Left lobe of liver (tissue), 2 donors: ENCODE measurements around the gene MBD3L2B. TPM values are rescaled to one million over a fixed set of nuclear protein-coding genes. Genes with fewer than 3 reads are reported as not detected.
"Not testable (repeated sequence)": the region's sequence is repeated elsewhere in the genome, so short reads cannot be mapped to it uniquely, and the experiment has no call there.

Experiments used
- ATAC-seq: fragments of 200-7000 bp; cut with Tn5 transposase; one replicate; pipeline ENCODE4 v1.9.1; 2020; ENCODE audit warnings: mild to moderate bottlenecking, moderate library complexity
- DNase-seq: peaks from one replicate; pipeline ENCODE4 v3.0.0-alpha.2; 2020; ENCODE audit warnings: low spot score
- total RNA-seq: library from RNA; stranded (reverse); gene quantifications from one replicate; pipeline ENCODE4 v1.2.1, GENCODE V29; 2021
- donor health status: DM: no; HTN: no; CAD: no; lungs with moderate emphysema.
- donor health status: DM: no; HTN: yes; CAD: no.

MBD3L2B gene
- total RNA-seq: not detected

DNA sequence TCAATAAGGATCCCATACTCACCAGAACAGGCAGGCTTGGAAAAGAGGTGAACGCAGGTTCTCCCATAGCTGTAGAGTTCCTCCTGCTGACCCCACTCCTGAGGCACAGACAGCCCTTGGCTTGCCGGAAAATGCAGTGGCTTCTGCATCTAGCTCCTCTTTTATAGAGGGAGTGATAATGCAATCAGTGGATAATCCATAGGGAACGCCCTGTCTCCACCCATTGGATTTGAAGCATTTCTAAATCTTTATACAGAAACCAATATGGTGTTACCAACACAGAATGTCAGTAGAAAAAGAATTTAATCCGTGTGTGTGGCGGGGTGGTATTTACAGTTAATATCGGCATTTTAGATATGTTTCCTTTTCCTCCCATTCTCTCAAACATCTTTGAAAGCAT, at the start of gene MBD3L2B:
Gene MBD3L2B, minus strand, starts transcription at position 101 of the 400 bp plus-strand sequence. Its CDS starts 34 bp downstream, at position 67.
- not testable (repeated sequence) for ATAC-seq, DNase-seq

DNA sequence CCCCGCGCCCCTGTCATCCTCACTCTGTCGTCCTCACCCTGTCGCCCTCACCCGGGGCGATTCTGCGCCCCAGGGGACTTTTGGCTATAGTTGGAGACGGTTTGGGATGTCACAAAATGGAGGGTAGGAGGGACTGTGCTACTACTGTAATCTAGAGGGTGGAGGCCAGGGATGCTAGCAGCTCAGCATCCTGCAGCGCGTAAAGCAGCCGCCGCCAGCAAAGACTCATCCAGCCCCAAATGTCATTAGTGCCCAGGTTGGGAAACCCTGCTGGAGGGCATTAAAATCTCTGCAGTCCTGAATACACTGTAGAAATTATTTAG, 48.6 kb upstream of the MBD3L2B start:
- ATAC-seq: no peak
- DNase-seq: no peak

DNA sequence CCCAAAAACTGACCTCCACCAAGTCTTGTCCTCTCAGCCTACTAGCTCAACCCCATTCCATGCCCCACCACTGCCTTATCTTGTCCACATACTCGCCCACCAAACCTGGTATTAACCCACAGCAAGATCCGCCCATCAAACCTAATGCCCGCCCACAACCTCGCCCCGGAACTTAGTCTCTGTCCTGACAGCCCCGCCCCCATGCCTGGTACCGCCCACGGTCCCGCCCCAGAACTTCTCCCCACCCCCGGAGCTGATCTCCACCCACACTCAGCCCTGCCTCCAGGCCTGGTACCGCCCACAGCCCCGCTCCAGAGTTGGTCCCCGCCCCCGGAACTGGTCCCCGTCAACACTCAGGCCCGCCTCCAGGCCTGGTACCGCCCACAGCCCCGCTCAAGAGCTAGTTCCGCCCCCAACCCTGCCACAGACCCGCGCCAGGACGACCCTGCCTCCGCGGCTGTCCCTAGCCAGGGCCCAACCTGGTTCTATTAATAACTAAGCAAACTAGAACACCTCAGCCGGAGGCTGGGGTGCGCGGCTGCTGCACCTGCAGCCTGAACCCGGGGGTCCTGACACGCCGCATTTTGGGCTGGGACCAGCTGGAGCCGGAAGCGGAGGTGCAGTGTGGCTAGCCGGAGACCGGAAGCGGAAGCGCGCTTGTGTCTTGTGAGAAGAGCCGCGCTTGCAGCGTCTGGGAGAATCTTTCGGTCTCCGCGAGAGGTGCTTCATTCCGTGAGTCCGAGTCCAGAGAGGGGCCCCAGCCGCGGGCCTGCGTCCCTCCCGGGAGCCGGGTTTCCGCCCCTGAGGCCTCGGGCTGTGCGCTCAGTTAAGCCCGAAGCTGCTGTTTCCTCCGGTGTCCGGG, 48.0 kb upstream of the MBD3L2B start, which contains the start of gene ZNF557:
Gene ZNF557, plus strand, starts transcription at position 662 of the 862 bp plus-strand sequence. CDS start 5,372 bp downstream, outside the sequence.
- DNase-seq (peak; percentile 99), ATAC-seq (peak; percentile 98)

DNA sequence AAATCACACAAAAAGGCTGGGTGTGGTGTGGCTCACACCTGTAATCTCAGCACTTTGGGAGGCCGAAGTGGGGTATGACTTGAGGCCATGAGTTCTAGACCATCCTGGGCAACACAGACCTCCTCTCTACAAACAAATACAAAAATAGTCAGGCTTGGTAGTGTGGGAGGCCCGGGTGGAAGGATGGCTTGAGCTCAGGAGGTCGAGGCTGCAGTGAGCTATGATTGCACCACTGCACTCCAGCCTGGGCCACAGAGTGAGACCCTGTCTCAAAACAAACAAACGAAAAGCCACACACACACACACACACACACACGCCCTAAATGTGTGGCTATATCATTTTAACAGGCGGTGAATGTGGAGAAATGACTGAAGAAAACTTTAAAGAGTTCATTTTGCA, 47.4 kb upstream of the MBD3L2B start:
- DNase-seq (no peak), ATAC-seq (no peak)

GRCh38 chr19:7067716-7068115, 46.5 kb upstream of the MBD3L2B start:
- DNase-seq (no peak), ATAC-seq (no peak)

DNA sequence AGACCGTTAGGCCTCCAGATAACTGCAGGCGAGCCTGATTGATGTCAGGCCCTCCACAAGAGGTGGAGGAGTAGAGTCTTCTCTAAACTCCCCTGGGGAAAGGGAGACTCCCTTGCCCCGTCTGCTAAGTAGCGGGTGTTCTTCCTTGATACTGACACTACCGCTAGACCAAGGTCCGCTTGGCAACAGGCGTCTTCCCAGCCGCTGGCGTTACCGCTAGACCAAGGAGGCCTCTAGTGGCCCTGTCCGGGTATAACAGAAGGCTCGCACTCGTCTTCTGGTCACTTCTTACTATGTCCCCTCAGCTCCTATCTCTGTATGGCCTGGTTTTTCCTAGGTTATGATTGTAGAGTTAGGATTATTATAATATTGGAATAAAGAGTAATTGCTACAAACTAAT, 45.9 kb upstream of the MBD3L2B start:
- DNase-seq, ATAC-seq: not testable (repeated sequence)

DNA sequence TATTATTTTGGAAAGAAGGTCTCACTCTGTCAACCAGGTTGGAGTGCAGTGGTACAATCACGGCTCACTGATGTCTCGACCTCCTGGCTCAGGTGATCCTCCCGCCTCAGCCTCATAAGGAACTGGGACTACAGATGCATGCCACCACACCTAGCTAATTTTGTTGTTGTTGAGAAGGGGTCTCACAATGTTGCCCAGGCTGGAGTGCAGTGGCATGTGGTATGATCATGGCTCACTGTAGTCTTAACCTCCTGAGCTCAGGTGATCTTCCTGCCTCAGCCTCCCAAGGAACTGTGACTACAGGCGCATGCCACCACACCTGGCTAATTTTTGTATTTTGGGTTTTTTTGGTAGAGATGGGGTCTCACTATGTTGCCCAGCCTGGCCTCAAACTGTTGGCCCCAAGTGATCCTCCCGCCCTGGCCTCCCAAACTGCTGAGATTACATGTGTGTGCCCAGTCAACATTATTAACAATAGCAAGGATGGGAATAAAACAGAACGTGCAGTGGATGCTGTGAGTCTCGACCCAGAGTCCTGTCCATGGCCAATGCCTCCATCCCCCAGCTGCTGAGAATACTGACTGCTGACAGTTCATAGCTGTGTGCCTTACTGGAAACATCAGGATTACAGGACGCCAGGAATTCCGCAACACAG, 42.7 kb upstream of the MBD3L2B start:
- ATAC-seq (no peak), DNase-seq (no peak)

- DNase-seq (no peak), ATAC-seq (no peak)
Observed at GRCh38 chr19:7063339-7063738, 42.1 kb upstream of the MBD3L2B start.

DNA sequence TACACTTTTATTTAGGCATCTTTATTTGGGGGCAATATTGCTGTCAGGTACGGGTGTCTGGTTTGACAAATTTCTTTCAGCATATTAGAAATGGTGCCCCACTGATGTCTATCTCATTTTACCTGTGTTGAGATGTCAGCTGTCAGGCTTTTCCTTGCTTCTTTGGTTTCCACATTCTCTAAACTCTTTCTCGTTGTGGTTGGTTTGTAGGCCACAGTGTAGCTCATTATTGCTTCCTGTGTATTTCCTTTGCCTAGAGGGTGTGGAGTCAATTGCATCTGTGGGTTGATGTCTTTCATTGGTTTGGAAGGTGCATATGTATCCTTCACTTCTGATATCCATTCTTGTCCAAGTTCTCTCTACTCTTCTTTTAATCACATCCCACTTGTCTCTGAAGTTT, 38.7 kb upstream of the MBD3L2B start:
- not testable (repeated sequence) for ATAC-seq, DNase-seq

- not testable (repeated sequence) for DNase-seq, ATAC-seq
Observed at GRCh38 chr19:7058576-7058975, 37.3 kb upstream of the MBD3L2B start, which contains the start of gene MBD3L3. Gene MBD3L3, minus strand, starts transcription at chr19:7058676. Its CDS starts 71 bp downstream, at chr19:7058605.

DNA sequence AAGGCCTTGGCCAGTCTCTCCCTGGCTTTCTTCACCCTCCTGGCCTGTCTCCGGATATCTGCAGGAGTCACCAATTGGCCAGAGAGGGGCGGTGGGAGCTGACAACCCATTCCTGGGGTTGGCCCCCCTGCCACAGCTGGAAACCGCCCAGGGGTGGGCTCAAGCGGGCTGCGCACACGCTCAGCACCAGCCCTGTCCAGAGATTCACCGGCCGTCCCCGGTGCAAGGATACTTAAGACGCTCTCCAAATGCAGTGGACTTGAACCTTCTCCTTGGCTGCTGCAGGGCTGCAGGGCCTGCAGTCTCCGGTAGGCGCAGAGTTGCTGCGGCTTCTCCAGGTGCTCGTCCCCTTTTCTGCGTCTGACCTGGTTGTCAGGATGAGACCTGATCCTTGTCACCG, 35.1 kb upstream of the MBD3L2B start:
- ATAC-seq, DNase-seq: not testable (repeated sequence)

GRCh38 chr19:7055679-7056078, 34.4 kb upstream of the MBD3L2B start:
- not testable (repeated sequence) for ATAC-seq

GRCh38 chr19:7054635-7055368, 33.6 kb upstream of the MBD3L2B start:
- not testable (repeated sequence) for DNase-seq, ATAC-seq

More at GRCh38 chr19:7055679-7056078, 34.4 kb upstream of the MBD3L2B start:
- DNase-seq: not testable (repeated sequence)

DNA sequence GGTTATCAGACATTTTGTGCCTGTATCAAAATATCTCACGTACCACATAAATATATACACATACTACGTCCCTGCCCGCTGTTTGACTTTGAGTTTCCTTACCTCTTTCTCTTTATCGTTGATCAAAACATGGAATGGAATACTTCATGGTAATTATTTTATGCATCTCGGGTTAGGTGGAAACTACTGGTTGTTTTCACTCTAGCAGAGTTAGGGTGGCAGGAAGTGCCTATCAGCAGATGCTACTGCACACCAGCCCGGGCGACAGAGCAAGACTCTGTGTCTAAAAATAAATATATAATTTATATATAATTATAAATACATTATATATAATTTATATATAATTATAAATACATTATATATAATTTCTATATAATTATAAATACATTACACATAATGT, 31.7 kb upstream of the MBD3L2B start:
- DNase-seq, ATAC-seq: not testable (repeated sequence)

- not testable (repeated sequence) for ATAC-seq, DNase-seq
Observed at GRCh38 chr19:7051421-7051820, 30.2 kb upstream of the MBD3L2B start.

GRCh38 chr19:7049021-7049420, 27.8 kb upstream of the MBD3L2B start, which contains the start of gene MBD3L2:
Gene MBD3L2, plus strand, starts transcription at chr19:7049321. Its CDS starts 53 bp downstream, at chr19:7049374.
- not testable (repeated sequence) for DNase-seq, ATAC-seq

- not testable (repeated sequence) for ATAC-seq, DNase-seq
Observed at GRCh38 chr19:7041563-7041962, 20.3 kb upstream of the MBD3L2B start.

DNA sequence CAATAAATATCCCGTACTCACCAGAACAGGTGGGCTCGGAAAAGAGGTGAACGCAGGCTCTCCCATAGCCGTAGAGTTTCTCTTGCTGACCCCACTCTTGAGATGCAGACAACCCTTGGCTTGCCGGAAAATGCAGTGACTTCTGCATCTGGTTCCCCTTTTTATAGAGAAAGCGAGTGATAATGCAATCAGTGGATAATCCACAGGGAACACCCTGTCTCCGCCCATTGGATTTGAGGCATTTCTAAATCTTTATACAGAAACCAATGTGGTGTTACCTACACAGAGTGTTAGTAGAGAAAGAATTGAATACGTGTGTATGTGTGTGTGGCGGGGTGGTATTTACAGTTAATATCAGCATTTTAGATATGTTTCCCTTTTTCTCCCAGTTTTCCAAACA, 18.8 kb upstream of the MBD3L2B start, which contains the start of gene MBD3L4:
Gene MBD3L4, minus strand, starts transcription at position 101 of the 400 bp plus-strand sequence. Its CDS starts 35 bp downstream, at position 66.
- not testable (repeated sequence) for DNase-seq, ATAC-seq

- ATAC-seq, DNase-seq: not testable (repeated sequence)
Observed at GRCh38 chr19:7030278-7030677, 9.0 kb upstream of the MBD3L2B start, which contains the start of gene MBD3L5. Gene MBD3L5, plus strand, starts transcription at chr19:7030578. Its CDS starts 34 bp downstream, at chr19:7030612.

DNA sequence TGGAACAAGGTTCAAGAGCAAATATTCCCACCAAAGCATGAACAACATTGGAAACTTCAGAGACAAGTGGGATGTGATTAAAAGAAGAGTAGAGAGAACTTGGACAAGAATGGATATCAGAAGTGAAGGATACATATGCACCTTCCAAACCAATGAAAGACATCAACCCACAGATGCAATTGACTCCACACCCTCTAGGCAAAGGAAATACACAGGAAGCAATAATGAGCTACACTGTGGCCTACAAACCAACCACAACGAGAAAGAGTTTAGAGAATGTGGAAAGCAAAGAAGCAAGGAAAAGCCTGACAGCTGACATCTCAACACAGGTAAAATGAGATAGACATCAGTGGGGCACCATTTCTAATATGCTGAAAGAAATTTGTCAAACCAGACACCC, 7.6 kb upstream of the MBD3L2B start:
- ATAC-seq, DNase-seq: not testable (repeated sequence)
